ENCODE results near the gene BIRC7.

Gene BIRC7

GRCh38 chr20:63235399-63235983 is at the start of gene BIRC7:
Gene BIRC7, plus strand, starts transcription at chr20:63235905. Its CDS starts 192 bp downstream, at chr20:63236097.
- DNase-seq, result no peak

GRCh38 chr20:63186084-63186483 is 49.6 kb upstream of the BIRC7 start:
- DNase-seq, result no peak

GRCh38 chr20:63186528-63187316 is 49.0 kb upstream of the BIRC7 start:
- no peak for DNase-seq

- no peak for DNase-seq
Observed at GRCh38 chr20:63187338-63188158, 48.2 kb upstream of the BIRC7 start.

- no peak for DNase-seq
Observed at GRCh38 chr20:63188159-63188442, 47.6 kb upstream of the BIRC7 start.

GRCh38 chr20:63188641-63189321 is 46.9 kb upstream of the BIRC7 start:
- DNase-seq, result no peak

- no peak for DNase-seq
Observed at GRCh38 chr20:63189322-63189642, 46.4 kb upstream of the BIRC7 start.

- no peak for DNase-seq
Observed at GRCh38 chr20:63189846-63190559, 45.7 kb upstream of the BIRC7 start.

GRCh38 chr20:63190828-63191227 is 44.9 kb upstream of the BIRC7 start:
- DNase-seq, result no peak

- no peak for DNase-seq
Observed at GRCh38 chr20:63191400-63191799, 44.3 kb upstream of the BIRC7 start.

- no peak for DNase-seq
Observed at GRCh38 chr20:63192721-63193120, 43.0 kb upstream of the BIRC7 start.

GRCh38 chr20:63194007-63194796 is 41.5 kb upstream of the BIRC7 start:
- no peak for DNase-seq

- no peak for DNase-seq
Observed at GRCh38 chr20:63194797-63195173, 40.9 kb upstream of the BIRC7 start.

- DNase-seq, result no peak
Observed at GRCh38 chr20:63196768-63197470, 38.8 kb upstream of the BIRC7 start.

GRCh38 chr20:63198606-63199005 is 37.1 kb upstream of the BIRC7 start:
- DNase-seq, result no peak

GRCh38 chr20:63202021-63202420 is 33.7 kb upstream of the BIRC7 start:
- DNase-seq, result no peak

GRCh38 chr20:63202811-63203526 is 32.7 kb upstream of the BIRC7 start:
- no peak for DNase-seq

GRCh38 chr20:63204362-63204761 is 31.3 kb upstream of the BIRC7 start:
- DNase-seq, result no peak

- no peak for DNase-seq
Observed at GRCh38 chr20:63205896-63206295, 29.8 kb upstream of the BIRC7 start.

- DNase-seq, result no peak
Observed at GRCh38 chr20:63206878-63207277, 28.8 kb upstream of the BIRC7 start.

Measured in stimulated activated CD4-positive, alpha-beta T cell treated with anti-CD3 and anti-CD28 coated beads, Interleukin-15, amount 100 ng/mL, for 24 hours (primary cell).